K562 treated with DMSO at 1 percent for 12 hours (cell line): ENCODE results near the gene SLC26A2. TPM values are rescaled to one million over a fixed set of nuclear protein-coding genes. Genes with fewer than 3 reads are reported as not detected.

Source experiments
- total RNA-seq: library from RNA; unstranded; fragments of 300-600 nt; gene quantifications from 2 replicates; pipeline ENCODE4 v1.2.3, GENCODE V29; 2022; ENCODE audit not compliant: insufficient read depth

Gene SLC26A2
- total RNA-seq = 1.6 and 7.9 TPM in 2 replicates

DNA sequence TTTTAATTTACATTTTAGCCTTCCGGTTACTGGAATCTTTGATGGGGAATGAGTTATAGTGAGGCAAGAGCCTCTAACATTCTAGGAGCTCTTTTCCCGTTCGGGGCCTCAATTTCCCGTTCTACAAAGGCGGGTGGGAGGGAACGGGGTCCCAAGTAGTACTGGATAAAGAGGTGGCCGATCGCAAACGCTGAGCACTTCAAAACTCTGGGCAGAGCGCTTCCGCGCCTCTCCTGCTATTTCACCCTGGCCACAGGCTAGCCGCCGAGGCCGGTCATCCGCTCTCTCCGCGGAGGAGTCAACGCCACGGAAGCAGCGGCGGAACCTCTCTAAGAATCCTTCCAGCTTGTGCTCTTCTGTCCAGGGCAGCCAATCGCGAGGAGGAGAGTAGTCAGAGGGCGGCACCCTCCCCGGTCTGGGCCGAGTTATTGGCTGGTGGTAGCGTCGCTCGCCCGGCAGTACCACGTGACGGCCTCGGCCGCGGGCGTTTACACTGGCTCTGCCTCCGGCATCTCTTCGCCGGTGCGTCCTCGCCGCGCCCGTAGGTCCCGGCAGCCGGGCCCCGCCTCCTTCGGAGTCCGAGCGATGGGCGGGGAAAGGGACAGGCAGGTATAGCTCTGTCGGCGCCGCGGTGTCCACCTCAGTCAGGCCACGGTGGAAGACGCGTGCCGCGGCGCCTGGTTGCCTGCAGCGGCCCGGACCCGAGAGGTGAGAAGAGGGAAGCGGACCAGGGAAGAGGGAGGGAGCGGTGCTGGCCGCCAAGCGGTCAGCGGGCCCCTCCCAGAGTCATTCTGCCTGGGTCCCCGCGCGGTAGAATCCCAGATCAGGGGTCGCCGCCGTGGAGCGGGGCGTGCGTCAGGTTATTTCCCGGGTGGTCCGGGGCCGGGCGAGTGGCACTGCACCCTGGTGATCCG is at the start of gene SLC26A2:
Gene SLC26A2 (plus strand): TSS at position 487 of the 914 bp plus-strand sequence. CDS start 16,895 bp downstream, outside the sequence.

DNA sequence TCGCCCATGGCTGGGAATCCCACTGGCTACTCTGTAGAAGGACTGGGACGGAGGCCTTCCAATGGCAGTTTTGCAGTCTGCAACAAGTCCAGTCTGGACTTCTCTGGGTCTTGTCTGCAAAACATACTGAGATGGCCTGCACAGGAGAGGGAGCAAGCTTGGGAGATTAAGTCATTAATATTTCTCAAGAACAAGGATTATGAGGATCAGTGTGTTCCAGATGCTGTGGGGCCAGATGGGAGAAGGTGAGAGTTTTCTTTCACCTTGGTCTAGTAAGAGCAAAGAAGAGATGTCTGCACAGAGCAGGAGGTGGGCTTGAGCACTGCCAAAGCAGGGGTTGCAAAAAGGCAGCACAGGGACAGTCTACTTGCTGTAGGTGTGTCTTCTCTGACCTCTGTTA is 15.9 kb upstream of the SLC26A2 start, which contains the start of gene PDE6A:
Gene PDE6A (minus strand): TSS at position 128 of the 400 bp plus-strand sequence. CDS start 120 bp downstream, at position 8.

DNA sequence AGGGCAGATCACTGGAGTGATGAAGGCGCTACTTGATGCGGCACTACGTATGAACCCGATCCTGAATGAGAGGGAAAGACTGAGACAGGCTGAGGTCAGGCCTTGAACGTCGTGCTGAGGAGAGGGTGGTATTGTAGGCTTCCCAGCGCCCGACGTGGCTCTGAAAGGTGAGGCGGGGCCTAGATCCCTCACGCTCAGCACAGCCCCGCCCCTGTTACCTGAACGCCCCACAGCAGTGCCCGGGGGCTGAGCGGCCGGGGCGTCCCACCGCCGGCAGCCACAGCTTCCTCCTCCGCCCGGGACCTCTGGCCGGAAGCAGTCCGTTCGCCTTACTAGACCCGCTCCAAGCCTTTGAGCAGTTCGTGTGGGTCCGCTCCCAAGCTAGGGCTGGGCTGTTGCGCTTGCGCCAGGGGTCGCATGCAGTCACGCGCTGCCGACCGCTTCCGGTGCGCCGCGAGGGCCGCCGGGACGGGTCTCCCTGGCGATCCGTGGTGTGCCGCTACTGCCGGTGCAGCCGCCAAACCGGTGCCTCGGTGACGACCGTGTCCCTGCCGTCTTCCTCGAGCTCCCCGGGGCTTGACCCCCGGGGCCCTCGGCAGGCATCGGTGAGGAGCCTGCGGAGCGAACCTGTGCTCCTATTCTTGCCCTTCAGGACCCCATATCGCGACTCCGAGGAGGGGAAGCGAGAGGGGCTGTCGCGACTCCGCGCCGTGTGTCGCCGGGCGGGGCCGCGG is 39.9 kb downstream of the SLC26A2 start, which contains the start of the genes HMGXB3 and TIGD6:
Gene HMGXB3 (plus strand): TSS at position 484 of the 734 bp plus-strand sequence. CDS start 4,114 bp downstream, outside the sequence.
Gene TIGD6 (minus strand): TSS at position 399 of the 734 bp plus-strand sequence. CDS start 4,306 bp downstream, outside the sequence.

Other genes with a start within 250 kb of the SLC26A2 start
- gene PPARGC1B, start 230.4 kb upstream of the SLC26A2 start, total RNA-seq = 1.3 and 5.1 TPM in 2 replicates
- gene PDE6A, start 16.0 kb upstream of the SLC26A2 start, total RNA-seq = not detected in 2 replicates
- gene TIGD6, start 39.9 kb downstream of the SLC26A2 start, total RNA-seq = 2.7 and 5.8 TPM in 2 replicates
- gene HMGXB3, start 40.0 kb downstream of the SLC26A2 start, total RNA-seq = 21.3 and 44.9 TPM in 2 replicates
- gene CSF1R, start 125.8 kb downstream of the SLC26A2 start, total RNA-seq = not detected in 2 replicates
- gene PDGFRB, start 195.1 kb downstream of the SLC26A2 start, total RNA-seq = not detected in 2 replicates
- gene CDX1, start 206.0 kb downstream of the SLC26A2 start, total RNA-seq = not detected in 2 replicates
- gene SLC6A7, start 229.3 kb downstream of the SLC26A2 start, total RNA-seq = not detected in 2 replicates